Neural progenitor cell (in vitro differentiated cells): ENCODE results near the gene CHMP2A.
"Not testable (repeated sequence)": the region's sequence is repeated elsewhere in the genome, so short reads cannot be mapped to it uniquely, and the experiment has no call there.

Experiments used
- CTCF ChIP-seq: fragments of 200-600 bp; sonication (generic); IDR thresholded peaks from 2 replicates; pipeline ENCODE4 v1.5.1; 2017; ENCODE audit warnings: antibody characterized with exemption, mild to moderate bottlenecking
- EZH2 ChIP-seq: fragments of 200-600 bp; sonication (generic); IDR thresholded peaks from 2 replicates; pipeline ENCODE4 v1.6.1; 2017; ENCODE audit warnings: antibody characterized with exemption, mild to moderate bottlenecking, moderate library complexity
- EZH2phosphoT487 ChIP-seq: fragments of 200-600 bp; sonication (generic); IDR thresholded peaks from 2 replicates; pipeline ENCODE4 v1.6.1; 2017; ENCODE audit warnings: antibody characterized with exemption

GRCh38 chr19:58542641-58543372 is 12.1 kb downstream of the CHMP2A start:
- not testable (repeated sequence) for TF ChIP-seq EZH2, EZH2phosphoT487, CTCF
